DND-41 (cell line): Measurements from ENCODE around the gene TNS3.

Experiments
- CTCF ChIP-seq: IDR thresholded peaks from 2 replicates; pipeline ENCODE4 v1.5.1; 2012; ENCODE audit warnings: borderline replicate concordance, low read length, moderate library complexity, mild to moderate bottlenecking; ENCODE audit not compliant: poor library complexity, severe bottlenecking; ENCODE audit errors: extremely low read depth
- EZH2 ChIP-seq: IDR thresholded peaks from 3 replicates; pipeline ENCODE4 v1.6.1; 2012; ENCODE audit warnings: borderline replicate concordance, low read depth, mild to moderate bottlenecking, moderate library complexity, low read length, inconsistent platforms; ENCODE audit not compliant: severe bottlenecking

GRCh38 chr7:47454974-47455871, 126.7 kb downstream of the TNS3 start:
- TF ChIP-seq CTCF (no peak), EZH2 (no peak)
